Measurements from ENCODE around the gene KIRREL2. TPM values are rescaled to one million over a fixed set of nuclear protein-coding genes. Genes with fewer than 3 reads are reported as not detected.

Gene KIRREL2
- total and polyA plus RNA-seq, 2 experiments from 2014 or later = 3.2 to 3.5 TPM

DNA sequence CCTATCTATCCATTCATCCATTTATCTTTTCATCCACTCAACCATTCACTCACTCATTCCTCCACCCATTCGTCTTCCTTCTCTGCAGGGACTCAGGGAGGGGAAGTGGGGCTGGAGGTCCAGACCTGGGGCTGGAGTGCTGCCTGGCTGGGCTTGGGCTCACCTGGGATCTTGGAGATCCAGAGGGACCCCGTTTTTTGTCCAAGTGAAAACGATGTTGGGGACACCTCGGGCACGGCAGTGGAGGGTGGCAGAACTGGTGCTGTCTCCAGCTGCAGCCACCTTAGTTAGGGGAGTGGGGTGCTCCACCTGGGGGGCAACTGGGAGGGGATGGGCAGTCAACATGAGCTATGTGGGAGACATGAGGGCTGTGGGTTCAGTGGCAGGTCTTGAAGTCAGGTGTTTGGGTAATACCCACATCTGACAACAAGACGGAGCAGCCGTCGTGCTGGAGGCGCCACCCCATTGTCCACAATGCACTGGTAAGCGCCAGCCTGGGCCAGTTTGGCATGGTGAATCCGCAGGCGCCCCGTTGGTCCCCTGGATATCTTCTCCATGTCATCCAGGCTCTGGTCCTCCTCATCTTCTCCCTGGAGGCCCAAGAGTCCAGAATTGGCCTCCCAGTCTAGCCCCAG is 14.6 kb upstream of the KIRREL2 start:
- no peaks in the 10 kb centered on the region for H3K36me3 ChIP-seq
- H3K4me3 ChIP-seq = no peak overlapping the region
- peaks cover 69% of the 10 kb centered on the region for H3K27me3 ChIP-seq
- H3K9me3 ChIP-seq (ENCODE audit: low read depth) = no peaks in the 10 kb centered on the region
- DNase-seq (ENCODE audit: low read depth in 1 of 2, low spot score in 1 of 2) = no peak
- H3K27ac ChIP-seq = no peak overlapping the region
- H3K4me1 ChIP-seq (ENCODE audit: low read depth) = no peaks in the 10 kb centered on the region
- TF ChIP-seq CTCF (IDR thresholded peaks at IDR 0.05; ENCODE audit: low read depth, low read length) = no peak

- H3K36me3 ChIP-seq = no peaks in the 10 kb centered on the region
- no peaks in the 10 kb centered on the region for H3K9me3 ChIP-seq (ENCODE audit: low read depth)
- no peak overlapping the region for H3K4me3 ChIP-seq
- DNase-seq (ENCODE audit: low read depth in 1 of 2, low spot score in 1 of 2) = no peak
- no peak for TF ChIP-seq CTCF (IDR thresholded peaks at IDR 0.05; ENCODE audit: low read depth, low read length)
- peaks cover 70% of the 10 kb centered on the region for H3K27me3 ChIP-seq
- H3K4me1 ChIP-seq (ENCODE audit: low read depth) = no peaks in the 10 kb centered on the region
- no peak overlapping the region for H3K27ac ChIP-seq
These were observed 13.9 kb upstream of the KIRREL2 start for GRCh38 chr19:35842666-35843272.

- Histone ChIP-seq H3K36me3 (no peaks in the 10 kb centered on the region), H3K9me3 (ENCODE audit: low read depth) (no peaks in the 10 kb centered on the region), H3K4me1 (ENCODE audit: low read depth) (no peaks in the 10 kb centered on the region), H3K27ac (no peak overlapping the region), H3K27me3 (peaks cover 81% of the 10 kb centered on the region), H3K4me3 (no peak overlapping the region)
- DNase-seq (ENCODE audit: low read depth in 1 of 2, low spot score in 1 of 2) = peak; percentile 27 to 33
- no peak for TF ChIP-seq CTCF (IDR thresholded peaks at IDR 0.05; ENCODE audit: low read depth, low read length)
These were observed 12.8 kb upstream of the KIRREL2 start for GRCh38 chr19:35843676-35844481.

DNA sequence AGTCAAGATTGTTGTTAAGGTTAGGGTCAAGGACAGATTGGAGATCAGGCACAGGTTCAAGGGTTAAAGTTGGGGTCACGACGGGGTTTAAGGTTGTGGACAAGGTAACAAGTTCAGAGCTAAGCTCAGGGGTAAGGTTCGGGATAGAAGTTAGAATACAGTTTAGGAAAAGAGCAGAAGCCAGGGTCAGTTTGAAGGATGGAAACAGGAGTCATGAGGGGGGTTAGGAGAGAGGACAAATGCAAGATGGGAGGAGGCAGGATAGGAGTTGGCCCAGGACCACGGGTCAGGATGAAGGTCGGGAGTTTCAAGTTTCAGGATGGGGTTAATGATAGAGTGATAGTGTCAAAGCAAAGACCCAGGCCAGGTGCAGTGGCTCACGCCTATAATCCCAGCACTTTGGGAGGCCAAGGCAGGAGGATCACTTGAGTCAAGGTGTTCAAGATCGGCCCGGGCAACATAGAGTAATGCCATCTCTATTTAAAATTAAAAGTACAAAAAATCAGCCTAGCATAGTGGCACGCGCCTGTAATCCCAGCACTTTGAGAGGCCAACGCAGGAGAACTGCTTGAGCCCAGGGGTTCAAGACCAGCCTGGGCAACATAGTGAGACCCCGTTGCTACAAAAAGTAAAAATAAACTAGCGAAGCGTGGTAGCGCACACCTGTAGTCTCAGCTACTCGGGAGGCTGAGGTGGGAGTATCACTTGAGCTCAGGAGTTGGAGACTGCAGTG is 12.1 kb upstream of the KIRREL2 start:
- no peaks in the 10 kb centered on the region for H3K9me3 ChIP-seq (ENCODE audit: low read depth)
- H3K4me1 ChIP-seq (ENCODE audit: low read depth) = no peaks in the 10 kb centered on the region
- TF ChIP-seq CTCF (IDR thresholded peaks at IDR 0.05; ENCODE audit: low read depth, low read length) = no peak
- H3K36me3 ChIP-seq = no peaks in the 10 kb centered on the region
- H3K27ac ChIP-seq = no peak overlapping the region
- H3K4me3 ChIP-seq = no peak overlapping the region
- peaks cover 89% of the 10 kb centered on the region for H3K27me3 ChIP-seq
- DNase-seq (ENCODE audit: low read depth in 1 of 2, low spot score in 1 of 2) = no peak

DNA sequence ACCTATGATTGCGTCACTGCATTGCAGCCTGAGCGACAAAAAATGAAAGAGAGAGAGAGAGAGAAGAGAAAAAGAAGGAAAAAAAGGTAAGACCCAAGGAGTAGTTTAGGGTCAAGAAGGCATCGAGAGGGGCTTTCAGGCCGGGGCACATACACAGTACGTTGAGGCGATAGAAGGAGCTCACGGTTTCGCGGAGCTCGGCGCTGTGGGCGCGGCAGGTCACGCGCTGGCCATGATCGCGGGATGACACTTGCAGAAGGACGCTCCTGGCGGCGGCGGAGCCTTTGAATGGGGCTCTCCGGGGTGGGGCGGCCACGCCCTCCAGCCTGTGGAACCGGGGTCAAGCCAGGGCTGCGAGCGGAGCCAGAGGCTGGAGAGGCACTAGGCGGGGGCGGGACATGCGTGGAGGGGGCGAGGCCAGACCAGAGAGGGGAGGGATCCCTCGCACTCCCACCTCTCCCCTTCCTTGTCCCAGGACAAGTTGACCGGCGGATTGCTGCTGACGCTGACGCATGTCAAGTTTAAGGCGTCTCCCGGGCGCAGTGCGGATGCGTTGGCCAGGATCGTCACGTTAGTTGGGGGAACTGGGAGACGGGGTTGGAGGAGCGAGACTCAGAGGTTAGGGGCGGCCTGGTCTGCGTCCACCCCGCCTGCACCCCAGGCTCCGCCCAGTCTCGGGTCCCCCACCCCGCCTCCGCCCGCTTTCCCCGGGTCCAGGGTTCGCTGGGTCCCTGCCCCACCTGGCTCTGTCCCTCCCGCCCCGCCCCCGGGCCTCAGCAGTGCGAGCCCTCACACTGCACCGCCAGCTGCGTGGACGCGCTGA is 11.3 kb upstream of the KIRREL2 start:
- H3K36me3 ChIP-seq = no peaks in the 10 kb centered on the region
- H3K27ac ChIP-seq = no peak overlapping the region
- no peak for TF ChIP-seq CTCF (IDR thresholded peaks at IDR 0.05; ENCODE audit: low read depth, low read length)
- DNase-seq (ENCODE audit: low read depth in 1 of 2, low spot score in 1 of 2) = peak in 1 of 2 donors; percentile 49
- H3K9me3 ChIP-seq (ENCODE audit: low read depth) = no peaks in the 10 kb centered on the region
- H3K27me3 ChIP-seq = peaks cover 96% of the 10 kb centered on the region
- peak overlapping the region; percentile 0 for H3K4me3 ChIP-seq
- H3K4me1 ChIP-seq (ENCODE audit: low read depth) = no peaks in the 10 kb centered on the region

All from cardiac muscle cell (in vitro differentiated cells and primary cell).